GM18526 (cell line): Measurements from ENCODE around the gene ANK2.

ENCODE experiments used
- POLR2A ChIP-seq: IDR thresholded peaks from 3 replicates; pipeline ENCODE4 v1.6.1; 2011; ENCODE audit not compliant: insufficient read length; ENCODE audit errors: extremely low read depth

The ANK2 gene

DNA sequence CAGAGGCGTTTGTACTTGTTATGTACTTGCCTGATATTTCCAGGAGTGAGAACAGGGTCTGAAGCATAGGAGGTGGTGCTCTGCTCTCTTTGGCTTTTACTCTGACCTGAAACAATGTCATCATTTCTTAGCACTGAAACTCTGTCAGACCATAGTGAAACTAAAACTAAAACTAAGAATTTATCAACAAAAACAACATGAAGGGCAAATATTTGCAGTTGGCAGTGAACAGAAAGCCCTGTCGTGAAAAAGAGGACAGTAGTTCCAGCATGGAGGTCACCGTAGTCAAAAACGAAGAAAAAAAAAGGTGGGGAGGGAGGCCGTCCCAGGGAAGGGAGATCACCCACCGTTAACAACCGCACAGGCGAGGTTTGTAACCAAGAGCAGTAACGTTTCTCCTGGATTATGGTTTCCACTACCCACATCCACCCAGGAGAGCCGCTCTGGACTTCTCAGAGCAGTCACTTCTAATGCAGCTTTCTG, 97.5 kb downstream of the ANK2 start:
- TF ChIP-seq POLR2A = no peak

- TF ChIP-seq POLR2A = no peak
Measured at GRCh38 chr4:113147498-113148111, 98.2 kb downstream of the ANK2 start.

DNA sequence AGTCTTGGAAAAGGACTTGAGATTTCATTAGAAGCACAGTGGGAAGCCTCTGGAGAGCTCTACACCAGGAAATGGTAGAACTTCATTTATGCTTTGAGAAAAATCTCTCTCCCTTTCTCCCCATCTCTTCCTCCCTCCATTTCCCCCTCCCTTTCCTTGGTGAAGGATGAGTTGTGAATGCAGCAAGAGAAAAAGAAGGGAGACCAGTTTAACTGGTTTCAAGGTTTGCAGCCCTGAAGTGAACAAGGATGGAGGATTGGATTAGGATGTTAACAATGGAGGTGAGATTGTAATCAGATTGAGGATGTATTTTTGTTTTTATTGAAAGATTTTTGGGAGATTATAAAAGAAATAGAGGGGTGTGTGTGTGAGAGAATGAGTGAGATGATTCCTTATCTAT, 99.5 kb downstream of the ANK2 start:
- no peak for TF ChIP-seq POLR2A

DNA sequence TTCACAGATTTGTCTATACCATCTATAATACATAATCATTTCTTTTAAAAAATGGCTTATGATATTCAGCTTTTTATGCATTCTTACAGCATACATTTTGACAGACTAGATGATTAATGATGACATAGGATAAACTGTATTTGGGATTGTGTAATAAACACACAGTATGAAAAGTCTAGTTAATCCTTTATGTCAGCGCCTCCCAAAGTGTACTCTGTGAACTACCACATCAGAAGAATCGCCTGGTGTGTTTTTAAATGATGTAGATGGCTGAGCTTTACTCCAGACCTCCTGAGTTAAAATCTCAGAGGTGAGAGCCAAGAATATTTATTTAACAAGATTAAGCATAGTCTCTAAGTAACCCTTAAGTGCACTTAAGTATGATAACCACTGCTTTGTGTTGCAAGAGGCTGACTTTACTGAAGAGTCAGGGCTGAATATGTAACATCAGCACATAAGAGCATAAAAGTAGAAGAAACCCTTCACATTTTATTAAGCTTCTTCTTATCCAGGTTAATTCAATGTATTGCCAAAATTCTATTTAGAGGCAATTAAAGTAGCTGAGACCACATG, 104.2 kb downstream of the ANK2 start:
- no peak for TF ChIP-seq POLR2A

DNA sequence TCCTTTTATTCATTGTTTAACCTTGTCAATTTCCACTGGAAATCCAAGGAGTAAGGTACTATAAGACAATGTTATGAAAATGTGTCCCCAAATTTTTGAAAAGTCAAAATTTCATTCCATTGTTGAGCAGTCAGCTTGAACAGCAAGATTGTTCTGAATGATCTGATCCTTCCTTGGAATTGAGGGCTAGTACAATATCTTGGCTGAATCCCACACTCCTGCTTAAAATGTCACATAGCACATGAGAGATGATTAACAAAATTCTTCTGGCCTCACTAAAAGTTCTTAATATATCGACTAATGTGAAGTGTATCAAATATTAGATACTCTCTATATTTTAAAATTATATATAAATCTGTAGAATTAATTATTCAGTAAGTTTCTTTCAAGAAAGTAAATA, 104.8 kb downstream of the ANK2 start:
- no peak for TF ChIP-seq POLR2A

- no peak for TF ChIP-seq POLR2A
Measured at GRCh38 chr4:113157086-113157857, 107.8 kb downstream of the ANK2 start.

DNA sequence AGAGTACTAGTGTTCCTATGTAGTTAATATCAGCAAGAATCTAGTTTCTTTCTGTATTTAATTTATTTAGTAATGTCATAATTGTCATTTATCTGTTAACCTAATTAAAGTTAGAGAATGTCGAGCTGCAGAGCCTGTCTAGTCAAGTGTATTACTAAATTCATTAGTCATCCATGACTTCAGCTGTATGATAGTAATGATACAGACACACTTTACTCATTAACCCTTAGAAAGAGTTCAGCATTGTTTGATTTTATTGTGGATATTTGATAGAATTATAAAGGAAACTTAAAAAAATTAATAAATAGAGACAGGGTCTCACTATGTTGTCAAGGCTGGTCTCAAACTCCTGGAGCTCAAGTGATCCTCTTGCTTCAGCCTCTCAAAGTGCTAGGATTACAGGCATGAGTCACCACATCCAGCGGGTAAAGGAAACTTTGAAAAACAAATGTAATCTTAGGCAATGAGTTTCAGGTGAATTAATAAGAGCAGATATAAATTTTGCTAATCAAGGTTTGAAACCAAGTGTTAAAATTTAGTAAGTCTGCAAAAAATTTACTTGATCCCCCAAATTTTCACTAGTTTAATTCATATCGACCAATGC, 110.6 kb downstream of the ANK2 start:
- no peak for TF ChIP-seq POLR2A

- TF ChIP-seq POLR2A = no peak
Measured at GRCh38 chr4:113160548-113160947, 111.1 kb downstream of the ANK2 start.

- no peak for TF ChIP-seq POLR2A
Measured at GRCh38 chr4:113162089-113162488, 112.6 kb downstream of the ANK2 start.

- TF ChIP-seq POLR2A = no peak
Measured at GRCh38 chr4:113169368-113169767, 119.9 kb downstream of the ANK2 start.

- TF ChIP-seq POLR2A = no peak
Measured at GRCh38 chr4:113170115-113170804, 120.8 kb downstream of the ANK2 start.

- no peak for TF ChIP-seq POLR2A
Measured at GRCh38 chr4:113170805-113171468, 121.5 kb downstream of the ANK2 start.

- no peak for TF ChIP-seq POLR2A
Measured at GRCh38 chr4:113173126-113173792, 123.8 kb downstream of the ANK2 start.

- TF ChIP-seq POLR2A = no peak
Measured at GRCh38 chr4:113173793-113174264, 124.4 kb downstream of the ANK2 start.
